Measurements from ENCODE around the gene SLC18A2. TPM values are rescaled to one million over a fixed set of nuclear protein-coding genes. Genes with fewer than 3 reads are reported as not detected.

SLC18A2 gene
- total RNA-seq, 1 experiment from 2014 or later = not detected

GRCh38 chr10:117273980-117274379 lies 33.1 kb downstream of the SLC18A2 start:
- BruUV-seq (replicated peaks) = no TSS peak
- no peaks in the 10 kb centered on the region for H3K36me3 ChIP-seq (ENCODE audit: control insufficient read depth, insufficient read depth, low read length)
- no peaks in the 10 kb centered on the region for H3K27me3 ChIP-seq (ENCODE audit: control insufficient read depth, insufficient read depth, low read length)
- intact Hi-C loops (cut with micrococcal nuclease; ENCODE audit: unreplicated experiment) (no loop called here), in situ Hi-C loops (cut with HindIII; ENCODE audit: low pct_unique_long_range_greater_than_20kb, low sequenced_read_pairs) (no loop called here)
- H3K4me1 ChIP-seq (ENCODE audit: control insufficient read depth, insufficient read depth, low read length) = no peaks in the 10 kb centered on the region
- ChIA-PET POLR2A (no interaction called here), CTCF (no interaction called here)
- DNase-seq (ENCODE audit: low read depth, low spot score) = no peak
- no peak overlapping the region for H3K27ac ChIP-seq (ENCODE audit: low read length)
- H3K4me3 ChIP-seq (ENCODE audit: low read depth in 2 of 2, low read length in 2 of 2) = no peak overlapping the region
- ATAC-seq = no peak
- H3K9me3 ChIP-seq (ENCODE audit: control insufficient read depth, insufficient read depth, low read depth, low read length) = no peaks in the 10 kb centered on the region
- TF ChIP-seq TCF7L2 (IDR thresholded peaks at IDR 0.05; ENCODE audit: low read depth, low read length) (no peak), CTCF (IDR thresholded peaks at IDR 0.05) (no peak), REST (IDR thresholded peaks at IDR 0.05; ENCODE audit: insufficient read depth in 1 of 2, low read depth in 2 of 2, low read length in 1 of 2) (no peak), SIN3A (IDR thresholded peaks at IDR 0.05; ENCODE audit: borderline replicate concordance, insufficient read depth, low read depth, low read length) (no peak), POLR2AphosphoS5 (IDR thresholded peaks at IDR 0.05; ENCODE audit: low read depth, low read length) (no peak)

GRCh38 chr10:117274509-117274908 lies 33.6 kb downstream of the SLC18A2 start:
- no peaks in the 10 kb centered on the region for H3K27me3 ChIP-seq (ENCODE audit: control insufficient read depth, insufficient read depth, low read length)
- in situ Hi-C loops (cut with HindIII; ENCODE audit: low pct_unique_long_range_greater_than_20kb, low sequenced_read_pairs) (no loop called here), intact Hi-C loops (cut with micrococcal nuclease; ENCODE audit: unreplicated experiment) (no loop called here)
- H3K4me3 ChIP-seq (ENCODE audit: low read depth in 2 of 2, low read length in 2 of 2) = no peak overlapping the region
- no peak for DNase-seq (ENCODE audit: low read depth, low spot score)
- no peak for TF ChIP-seq CTCF (IDR thresholded peaks at IDR 0.05)
- no peaks in the 10 kb centered on the region for H3K36me3 ChIP-seq (ENCODE audit: control insufficient read depth, insufficient read depth, low read length)
- ATAC-seq = no peak
- no peaks in the 10 kb centered on the region for H3K9me3 ChIP-seq (ENCODE audit: control insufficient read depth, insufficient read depth, low read depth, low read length)
- BruUV-seq (replicated peaks) = no TSS peak
- no peak overlapping the region for H3K27ac ChIP-seq (ENCODE audit: low read length)
- CTCF ChIA-PET = no interaction called here
- POLR2A ChIA-PET = no interaction called here
- H3K4me1 ChIP-seq (ENCODE audit: control insufficient read depth, insufficient read depth, low read length) = no peaks in the 10 kb centered on the region

GRCh38 chr10:117275121-117275520 lies 34.2 kb downstream of the SLC18A2 start:
- ATAC-seq = no peak
- ChIA-PET POLR2A (no interaction called here), CTCF (no interaction called here)
- H3K4me3 ChIP-seq (ENCODE audit: low read depth in 2 of 2, low read length in 2 of 2) = no peak overlapping the region
- H3K9me3 ChIP-seq (ENCODE audit: control insufficient read depth, insufficient read depth, low read depth, low read length) = no peaks in the 10 kb centered on the region
- intact Hi-C loops (cut with micrococcal nuclease; ENCODE audit: unreplicated experiment) = no loop called here
- H3K27ac ChIP-seq (ENCODE audit: low read length) = no peak overlapping the region
- in situ Hi-C loops (cut with HindIII; ENCODE audit: low pct_unique_long_range_greater_than_20kb, low sequenced_read_pairs) = no loop called here
- no peaks in the 10 kb centered on the region for H3K4me1 ChIP-seq (ENCODE audit: control insufficient read depth, insufficient read depth, low read length)
- no peak for DNase-seq (ENCODE audit: low read depth, low spot score)
- no peaks in the 10 kb centered on the region for H3K27me3 ChIP-seq (ENCODE audit: control insufficient read depth, insufficient read depth, low read length)
- H3K36me3 ChIP-seq (ENCODE audit: control insufficient read depth, insufficient read depth, low read length) = no peaks in the 10 kb centered on the region
- BruUV-seq (replicated peaks) = no TSS peak
- TF ChIP-seq CTCF (IDR thresholded peaks at IDR 0.05) (no peak), SIN3A (IDR thresholded peaks at IDR 0.05; ENCODE audit: borderline replicate concordance, insufficient read depth, low read depth, low read length) (no peak), REST (IDR thresholded peaks at IDR 0.05; ENCODE audit: insufficient read depth in 1 of 2, low read depth in 2 of 2, low read length in 1 of 2) (no peak), TCF7L2 (IDR thresholded peaks at IDR 0.05; ENCODE audit: low read depth, low read length) (no peak), POLR2AphosphoS5 (IDR thresholded peaks at IDR 0.05; ENCODE audit: low read depth, low read length) (no peak)
